B cell (primary cell): ENCODE data around the gene FUT7.

ENCODE experiments used
- CTCF ChIP-seq: fragments of 200-600 bp; IDR thresholded peaks from one replicate; pipeline ENCODE4 v1.8.0; 2022; ENCODE audit warnings: antibody characterized with exemption, mild to moderate bottlenecking
- EZH2 ChIP-seq: IDR thresholded peaks from 2 replicates; pipeline ENCODE4 v1.6.1; 2012; ENCODE audit warnings: borderline replicate concordance, low read depth, mild to moderate bottlenecking, moderate library complexity, low read length; ENCODE audit not compliant: insufficient read depth, poor library complexity, severe bottlenecking

- TF ChIP-seq CTCF = no peak
- no peak for TF ChIP-seq EZH2
Observed at GRCh38 chr9:136996361-136997292, 35.3 kb downstream of the FUT7 start, which contains the start of gene CLIC3.
